NCI-H2196 (cell line): ENCODE data around the gene BARHL1.

Source experiments
- DNase-seq: peaks from one replicate; lab custom pipeline; 2025; ENCODE audit not compliant: unreplicated experiment; lab: John Stamatoyannopoulos, UW

The BARHL1 gene

DNA sequence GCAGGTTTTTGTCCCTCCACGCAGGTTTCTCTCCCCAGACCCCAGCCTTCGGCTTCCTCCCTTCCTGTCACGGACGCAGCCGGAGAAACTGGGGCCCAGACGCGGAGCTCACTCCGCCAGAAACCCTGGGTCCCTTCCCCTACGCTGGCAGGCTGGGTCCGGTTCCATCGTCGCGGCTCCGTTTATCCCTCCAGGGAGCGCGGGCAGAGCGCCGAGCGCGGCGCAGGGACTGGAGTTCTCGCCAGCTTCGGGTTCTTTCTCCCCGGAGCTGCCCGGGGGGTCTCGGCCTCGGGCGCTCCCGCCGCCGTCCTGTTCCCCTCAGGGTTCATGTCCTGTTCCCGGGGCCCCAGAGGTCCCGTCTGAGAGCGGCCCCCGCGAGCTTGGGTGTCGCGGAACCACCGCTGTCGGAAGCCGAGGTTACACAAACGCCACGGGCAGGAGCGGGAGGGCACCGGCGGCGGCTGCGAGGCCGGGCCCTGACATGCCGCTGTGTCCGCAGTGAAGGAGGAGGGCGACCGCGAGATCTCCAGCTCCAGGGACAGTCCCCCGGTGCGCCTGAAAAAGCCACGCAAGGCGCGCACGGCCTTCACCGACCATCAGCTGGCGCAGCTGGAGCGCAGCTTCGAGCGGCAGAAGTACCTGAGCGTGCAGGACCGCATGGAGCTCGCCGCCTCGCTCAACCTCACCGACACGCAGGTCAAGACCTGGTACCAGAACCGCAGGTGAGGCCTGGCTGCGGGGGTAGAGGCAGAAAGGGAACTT, 4.6 kb downstream of the BARHL1 start:
- no peak for DNase-seq

DNA sequence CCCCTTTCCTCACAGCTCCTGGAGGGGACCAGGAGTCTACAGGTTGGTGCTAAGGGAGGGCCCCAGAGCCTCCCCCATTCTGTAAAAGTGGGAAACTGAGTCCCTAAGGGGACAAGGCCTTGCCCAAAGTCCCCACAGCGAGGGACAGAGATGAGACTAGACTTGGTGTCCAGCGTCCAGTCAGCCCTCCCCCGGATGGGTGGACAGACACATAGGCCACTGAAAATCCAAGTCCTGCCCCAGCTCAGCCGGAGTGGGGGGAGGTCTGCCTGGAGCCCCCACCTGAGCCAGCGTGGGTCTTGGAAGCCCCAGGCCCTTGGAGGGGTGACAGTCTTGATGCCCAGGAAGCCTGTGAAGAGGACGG, 5.2 kb downstream of the BARHL1 start:
- DNase-seq = no peak

DNA sequence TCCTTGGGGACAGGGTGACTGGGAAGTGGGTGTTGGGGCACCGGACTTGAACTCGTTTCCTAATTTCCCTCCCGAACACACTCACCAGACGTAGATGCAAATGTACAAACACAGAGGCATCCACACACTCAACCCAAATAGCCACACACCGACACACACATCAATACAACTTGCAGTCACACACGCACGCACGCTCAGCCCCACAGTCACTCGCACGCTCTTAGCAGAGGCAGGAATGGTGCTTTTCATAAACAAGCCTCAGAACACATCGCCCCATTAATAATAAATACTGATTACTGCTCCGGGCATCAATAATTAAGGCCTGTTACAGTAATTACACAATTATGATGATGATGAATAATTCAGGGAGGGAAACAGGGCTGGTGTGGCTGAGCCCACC, 5.7 kb downstream of the BARHL1 start:
- no peak for DNase-seq

DNA sequence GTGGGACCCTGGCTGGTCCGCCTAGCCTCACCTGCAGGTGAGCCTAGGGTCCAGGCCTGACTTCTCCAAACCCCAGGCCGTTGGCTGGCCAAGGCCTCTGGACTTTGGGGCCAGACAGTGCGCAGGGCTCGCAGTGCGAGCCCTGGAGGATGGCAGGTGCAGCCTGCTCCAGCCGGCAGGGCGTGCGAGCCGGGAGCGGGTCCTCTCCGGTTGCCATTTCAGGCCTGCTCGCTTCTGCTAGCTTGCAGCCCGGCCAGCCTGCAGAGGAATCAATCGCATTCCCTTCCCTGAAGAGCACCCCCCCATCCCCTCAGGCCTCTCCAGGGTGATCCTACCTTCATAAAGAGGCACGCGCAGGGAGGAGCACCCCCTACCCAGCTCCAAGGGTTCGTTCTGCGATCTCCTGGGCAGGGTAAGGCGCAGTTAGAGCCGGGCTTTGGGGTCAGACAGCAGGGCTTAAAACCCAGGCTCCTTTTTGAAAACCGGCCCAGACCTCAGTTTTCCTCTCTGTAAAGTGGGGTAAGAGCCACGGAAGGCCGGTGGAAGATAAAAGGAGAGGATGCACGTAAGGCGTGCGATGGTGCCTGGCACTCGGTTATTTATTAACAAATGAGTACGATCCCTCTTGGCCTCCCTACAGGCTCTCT, 6.2 kb downstream of the BARHL1 start:
- no peak for DNase-seq

DNA sequence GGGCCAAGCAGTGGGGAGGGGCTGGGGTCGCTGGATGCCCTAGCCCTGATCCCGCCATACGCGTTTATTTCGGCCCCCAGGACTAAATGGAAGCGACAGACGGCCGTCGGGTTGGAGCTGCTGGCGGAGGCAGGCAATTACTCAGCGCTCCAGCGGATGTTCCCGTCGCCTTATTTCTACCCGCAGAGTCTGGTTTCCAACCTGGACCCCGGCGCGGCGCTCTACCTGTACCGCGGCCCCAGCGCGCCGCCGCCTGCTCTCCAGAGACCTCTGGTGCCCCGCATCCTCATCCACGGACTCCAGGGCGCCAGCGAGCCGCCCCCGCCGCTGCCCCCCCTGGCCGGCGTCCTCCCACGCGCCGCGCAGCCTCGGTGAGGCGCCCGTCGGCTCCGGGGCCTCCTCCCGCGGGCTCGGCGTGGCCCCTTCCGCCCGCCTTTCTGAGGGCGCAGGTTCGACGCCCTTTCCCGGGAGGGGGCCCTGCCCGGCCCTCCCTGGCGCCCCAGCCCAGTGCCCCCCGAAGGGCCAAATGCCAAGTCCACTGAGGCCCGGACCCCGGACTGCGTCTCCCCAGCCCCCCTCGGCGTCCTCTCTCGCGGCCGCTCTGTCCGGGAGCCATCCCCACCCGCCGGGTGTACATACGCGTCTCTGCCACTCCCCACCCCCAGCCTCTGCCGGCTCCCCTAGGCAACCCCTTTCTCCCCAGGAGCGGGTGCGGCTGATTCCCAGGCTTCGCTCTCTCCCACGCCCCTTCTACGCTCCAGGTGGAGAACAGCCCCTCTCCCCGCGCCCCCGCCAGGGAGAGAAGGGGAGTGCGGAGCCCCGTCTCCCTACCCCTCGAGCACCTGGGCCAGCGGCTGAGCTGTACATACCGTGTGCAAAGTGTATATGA, 7.0 kb downstream of the BARHL1 start:
- no peak for DNase-seq

DNA sequence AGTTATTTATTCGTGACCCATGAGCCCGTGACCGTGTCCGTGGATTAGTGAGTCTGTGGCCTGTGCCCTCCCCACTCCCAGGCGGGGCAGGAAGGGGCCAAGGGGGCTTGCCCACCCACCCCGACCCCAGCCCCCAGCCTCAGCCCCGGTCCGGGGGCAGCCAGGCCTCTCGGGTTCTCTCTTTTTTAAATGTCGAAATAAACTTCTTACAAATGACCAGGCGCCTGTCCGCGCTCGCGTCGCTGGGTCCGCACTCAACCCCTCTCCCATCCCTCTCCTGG, 7.6 kb downstream of the BARHL1 start:
- no peak for DNase-seq

DNA sequence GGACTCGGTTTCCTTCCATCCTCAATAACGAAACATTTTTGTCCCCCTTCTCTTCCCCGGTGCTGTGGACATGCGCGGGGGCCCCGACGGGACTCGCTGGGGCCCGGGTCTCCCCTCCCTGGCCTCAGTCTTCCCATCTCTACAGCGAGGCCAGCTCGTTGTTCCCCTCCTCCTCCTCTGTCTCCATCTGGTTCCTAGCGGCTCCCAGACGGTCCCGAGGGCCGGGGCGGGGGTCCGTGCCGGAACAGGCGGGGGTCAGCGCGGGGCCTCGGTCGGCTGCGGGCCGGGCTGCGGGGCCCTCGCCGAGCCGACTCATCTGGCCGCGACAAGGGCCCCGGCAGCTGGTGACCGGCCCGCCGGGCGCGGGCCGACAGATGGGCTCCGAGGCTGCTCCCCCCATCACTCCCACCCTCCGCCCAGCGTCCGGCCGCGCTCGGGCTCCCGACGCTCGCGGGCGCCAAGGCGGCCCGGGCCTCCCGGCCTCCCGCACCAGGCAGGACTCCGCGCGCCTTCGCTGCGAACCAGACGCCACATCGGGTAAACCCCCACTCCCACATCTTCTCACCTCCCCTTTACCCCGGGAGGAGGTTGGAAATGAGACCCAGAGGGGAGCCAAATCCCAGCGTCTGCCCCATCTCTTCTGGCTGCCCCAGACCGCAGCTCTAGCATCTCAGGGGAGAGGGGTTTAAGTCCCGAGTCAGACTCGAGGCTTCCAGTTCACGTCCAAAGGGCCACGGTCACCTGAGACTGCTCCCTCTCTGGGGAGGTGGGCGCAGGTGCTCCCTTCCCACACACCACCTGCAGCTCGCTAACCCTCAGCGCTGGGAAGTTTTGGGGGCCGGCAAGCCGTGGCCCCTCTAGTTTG, 8.1 kb downstream of the BARHL1 start:
- DNase-seq = no peak

DNA sequence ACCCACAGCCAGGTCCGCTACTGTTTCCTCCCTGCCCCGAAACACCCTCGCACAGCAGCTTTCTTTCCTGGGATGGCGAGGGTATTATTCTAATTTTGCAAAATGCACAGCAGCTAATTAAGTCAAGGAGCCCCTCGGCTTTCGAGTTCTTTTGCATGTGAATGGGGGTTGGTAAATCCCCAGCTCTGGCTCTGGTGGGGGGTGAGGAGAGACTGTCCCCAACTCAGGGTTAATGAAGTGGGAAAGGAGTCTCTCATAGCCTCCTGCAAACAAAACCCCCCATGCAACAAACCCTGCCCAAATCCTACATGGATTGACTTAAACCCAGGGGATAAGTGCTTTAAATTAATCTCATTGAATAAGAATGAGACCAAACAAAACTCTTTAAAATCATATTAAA, 8.8 kb downstream of the BARHL1 start:
- DNase-seq = no peak

DNA sequence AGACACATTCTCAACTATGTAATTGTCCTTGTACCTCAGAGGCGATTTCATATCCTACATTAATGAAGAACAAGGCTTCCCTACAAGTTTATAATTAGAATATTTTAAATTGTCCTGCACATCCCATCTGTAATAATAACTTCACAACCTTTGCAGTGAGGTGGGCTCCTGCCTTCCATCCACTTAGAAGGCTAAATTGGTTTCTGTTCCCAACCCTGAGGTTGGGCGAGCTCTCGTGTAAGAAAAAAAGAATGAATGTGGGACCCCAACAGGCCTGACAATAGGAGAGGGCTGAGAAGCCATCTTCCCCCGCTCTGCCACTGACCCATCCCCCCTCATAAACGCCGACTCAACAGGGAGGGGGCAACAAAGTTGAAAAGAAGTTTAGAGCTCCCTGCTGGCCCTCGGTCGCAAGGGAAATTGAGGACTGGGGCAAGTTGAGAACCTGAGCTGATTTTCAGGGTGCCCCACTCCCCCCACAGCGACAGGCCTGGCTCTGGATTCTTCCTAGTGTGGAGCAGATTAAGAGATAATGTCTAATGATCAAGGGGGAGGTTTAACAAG, 9.4 kb downstream of the BARHL1 start:
- DNase-seq = no peak

DNA sequence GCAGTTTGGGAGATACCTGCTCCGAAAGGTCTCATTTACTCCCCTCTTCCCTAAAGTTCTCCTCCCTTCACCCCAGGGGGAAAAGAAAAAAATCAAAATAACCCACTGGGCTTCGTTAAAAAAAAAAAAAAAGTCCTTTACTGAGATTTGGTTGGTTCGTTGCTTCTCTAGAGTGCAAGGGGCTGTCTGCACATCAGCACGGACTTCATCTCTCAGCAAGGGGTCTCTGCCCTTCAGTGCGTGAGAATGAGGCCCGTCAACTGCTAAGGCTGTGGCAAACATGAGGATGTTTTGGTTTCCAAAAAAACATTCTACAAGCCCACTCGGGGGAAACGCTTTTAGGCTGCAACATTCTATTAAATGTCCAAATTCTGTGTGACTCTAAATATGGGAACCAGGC, 10.0 kb downstream of the BARHL1 start:
- DNase-seq = no peak

DNA sequence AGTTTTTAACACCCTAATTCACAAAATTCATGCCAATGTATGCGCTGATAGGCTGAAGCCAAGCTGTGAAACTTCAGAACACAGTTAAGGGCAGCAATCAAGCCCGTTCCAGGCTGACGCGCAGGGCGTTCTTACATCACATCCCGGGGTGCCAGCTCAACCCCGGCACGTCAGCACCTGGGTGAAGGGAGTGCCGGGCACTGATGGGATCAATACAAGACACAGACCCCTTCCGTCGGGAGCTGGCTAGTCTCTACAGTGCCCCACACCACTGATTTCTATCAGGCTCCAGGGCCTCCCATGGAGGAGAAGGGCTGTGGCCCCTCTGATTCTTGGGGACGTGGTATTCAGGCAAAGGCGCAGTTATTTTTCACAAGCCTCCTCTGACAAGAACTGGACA, 12.0 kb downstream of the BARHL1 start:
- no peak for DNase-seq

DNA sequence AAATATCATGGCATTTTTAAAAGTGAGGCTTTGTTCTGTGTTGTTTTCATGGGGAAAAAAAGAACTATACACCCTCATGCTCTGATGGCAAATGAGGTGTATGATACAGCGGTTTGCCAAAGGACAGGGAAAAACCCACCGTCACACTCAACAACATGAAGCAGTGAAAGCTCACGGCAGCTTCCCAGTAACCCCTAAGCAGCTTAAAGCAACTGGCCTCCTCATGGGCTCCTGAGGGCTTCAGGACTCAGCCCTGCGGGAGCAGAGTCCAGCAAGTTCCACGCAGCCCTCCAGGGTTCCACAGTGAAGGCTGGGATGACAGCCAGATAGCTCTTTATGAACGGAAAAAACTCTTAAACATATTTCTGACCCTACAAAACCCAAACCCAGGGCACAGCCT, 12.9 kb downstream of the BARHL1 start:
- DNase-seq = no peak

DNA sequence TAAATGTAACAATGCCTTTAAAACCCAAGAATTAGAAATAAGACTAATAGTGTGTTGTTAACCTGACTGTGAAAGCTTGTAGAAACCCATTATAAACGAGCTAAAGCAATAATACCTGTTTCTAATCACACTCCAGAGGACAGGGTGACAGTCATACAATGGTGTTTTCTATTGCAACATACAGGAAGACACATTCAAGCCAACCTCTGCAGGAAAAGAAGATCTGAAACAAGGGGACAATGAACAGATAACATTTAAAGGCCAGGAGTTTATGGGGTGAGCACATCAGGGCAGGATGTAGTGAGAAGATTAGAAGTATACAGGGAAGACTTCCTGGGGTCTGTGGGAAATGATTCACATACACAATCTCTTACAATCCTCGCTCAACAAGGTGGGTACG, 13.8 kb downstream of the BARHL1 start:
- no peak for DNase-seq

DNA sequence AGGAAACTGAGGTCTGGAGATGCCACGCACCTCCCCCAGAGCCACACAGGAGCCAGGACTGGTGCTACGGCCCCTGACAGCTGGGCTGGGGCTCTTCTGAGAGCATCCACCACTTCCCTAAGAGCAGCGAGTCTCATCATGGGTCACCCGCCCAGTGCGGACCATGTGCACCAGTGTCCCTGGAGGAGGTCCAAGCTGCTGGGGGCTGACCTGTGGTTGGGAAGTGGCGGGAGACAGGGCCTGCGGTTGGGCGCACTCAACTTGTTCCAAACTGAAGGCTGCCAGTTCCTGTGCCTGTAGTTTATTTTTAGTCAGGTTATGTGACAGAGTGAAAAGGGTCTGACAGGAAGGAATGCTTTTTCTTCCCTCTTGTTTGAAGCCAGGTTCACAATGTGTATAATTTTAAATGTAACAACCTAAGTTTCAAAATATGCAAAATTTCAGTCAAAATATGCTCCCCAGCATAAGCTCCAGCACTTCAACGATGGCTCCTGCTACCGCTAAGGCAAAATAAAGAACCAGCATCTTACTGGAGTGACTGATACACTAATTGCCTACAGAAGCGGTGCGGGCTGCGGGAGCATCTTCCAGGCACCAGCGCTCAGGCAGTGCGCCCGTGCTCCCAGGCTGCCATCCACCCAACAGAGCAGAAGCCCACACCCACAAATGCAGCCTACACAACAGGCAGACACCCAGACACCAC, 14.8 kb downstream of the BARHL1 start:
- DNase-seq = no peak

DNA sequence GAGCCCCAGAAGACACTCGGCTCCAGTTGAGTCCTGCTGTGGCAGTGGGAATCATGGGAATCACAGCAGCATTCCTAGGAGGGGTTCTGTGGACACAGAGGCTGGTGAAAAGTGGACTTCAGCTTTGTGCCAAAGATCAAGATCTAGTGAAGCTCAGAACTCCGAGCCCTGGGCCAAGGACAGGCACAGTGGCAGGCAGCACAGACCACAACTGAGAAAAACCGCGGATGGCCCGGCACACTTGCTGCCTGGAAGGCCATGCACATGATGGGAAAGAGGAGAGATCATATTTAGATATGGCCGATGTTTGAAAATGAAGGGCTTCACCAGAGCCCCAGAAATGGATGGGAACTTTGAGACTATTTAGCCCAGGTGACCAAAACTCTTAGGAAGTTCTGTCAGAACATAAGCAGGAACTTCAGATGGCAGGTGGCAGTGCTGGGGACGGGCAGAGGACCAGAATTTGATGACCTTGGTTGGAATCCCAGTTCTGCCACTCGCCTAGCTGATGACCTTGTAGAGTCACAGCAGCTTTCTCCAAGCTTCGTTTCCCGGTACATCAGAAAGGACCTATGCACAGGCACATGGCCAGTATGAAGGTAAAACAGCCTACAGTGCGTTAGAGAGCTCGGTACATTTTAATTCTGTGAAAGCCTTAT, 18.0 kb downstream of the BARHL1 start:
- no peak for DNase-seq

DNA sequence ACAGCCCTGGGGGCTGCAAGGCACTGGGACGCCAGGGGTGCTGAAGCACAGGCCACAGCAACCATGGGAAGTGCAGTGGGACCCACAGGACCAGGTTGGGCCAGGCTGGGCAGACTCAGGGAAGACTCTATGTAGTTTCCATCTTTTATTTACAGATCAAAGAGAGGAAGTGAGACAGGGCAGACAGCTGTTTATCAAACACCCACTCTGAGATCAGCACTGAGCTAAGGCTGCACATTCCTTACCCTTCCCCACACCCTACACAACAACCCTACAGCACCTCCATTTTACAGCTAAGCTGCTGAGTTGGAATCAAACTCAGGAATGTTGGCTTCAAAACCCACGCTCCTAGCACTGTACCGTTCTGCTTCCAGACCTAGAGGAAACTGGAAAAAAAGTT, 19.8 kb downstream of the BARHL1 start:
- no peak for DNase-seq

DNA sequence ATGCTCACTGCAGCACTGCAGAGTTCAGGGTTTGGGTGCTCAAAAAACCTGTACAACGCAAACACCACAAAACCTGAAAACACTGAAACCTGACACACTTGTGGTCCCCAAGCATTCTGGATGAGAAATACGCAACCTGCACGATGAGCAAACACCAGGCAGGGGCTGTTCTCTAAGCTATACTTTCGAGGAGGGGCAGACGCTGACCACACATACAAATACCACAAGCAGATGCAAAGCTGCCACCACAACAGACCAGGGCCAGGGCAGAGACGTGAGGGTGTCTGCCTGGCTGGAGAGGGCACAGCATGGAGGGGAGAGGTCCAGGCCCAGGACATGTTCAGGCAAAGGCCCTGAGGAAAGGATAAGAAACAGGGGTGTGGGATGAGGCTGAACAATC, 23.0 kb downstream of the BARHL1 start:
- DNase-seq = no peak

DNA sequence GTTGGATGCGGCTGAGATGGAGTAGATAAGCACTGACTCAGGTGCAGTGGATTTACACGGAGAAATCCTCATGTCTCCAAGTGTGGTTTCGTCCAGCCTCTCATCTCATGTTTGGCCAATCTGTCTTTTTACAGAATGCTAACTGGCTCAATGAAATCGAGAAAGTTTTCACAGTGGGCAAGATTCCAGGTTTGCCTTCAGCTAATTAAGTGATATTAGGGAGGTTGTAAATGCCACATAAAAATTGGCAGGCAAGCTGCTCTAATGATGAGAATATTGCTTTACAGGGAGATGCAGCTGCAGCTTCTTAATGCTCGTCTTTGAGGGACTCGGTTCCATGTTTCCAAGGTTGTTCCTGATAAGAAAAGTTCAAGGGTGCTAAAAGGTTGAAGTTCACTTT, 23.7 kb downstream of the BARHL1 start:
- DNase-seq = no peak

DNA sequence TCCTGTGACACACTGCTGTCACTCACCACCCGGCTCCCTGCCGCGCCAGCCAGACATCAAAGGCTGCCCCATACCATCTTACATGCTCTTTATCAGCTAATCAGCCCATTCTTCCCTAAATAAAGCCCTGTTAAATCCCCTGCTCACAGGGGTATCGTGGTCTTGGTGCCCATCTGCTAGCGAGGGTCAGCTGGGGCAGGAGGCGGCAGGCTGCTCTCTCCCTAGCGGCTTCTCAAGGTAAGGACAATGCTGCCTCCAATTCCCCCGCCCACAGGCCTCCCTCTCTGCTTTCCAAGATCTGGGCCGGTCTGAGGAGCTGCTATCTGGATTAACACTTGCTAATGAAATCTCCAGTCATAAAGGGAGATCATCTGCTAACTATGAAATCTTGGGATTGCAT, 26.8 kb downstream of the BARHL1 start:
- DNase-seq = no peak

DNA sequence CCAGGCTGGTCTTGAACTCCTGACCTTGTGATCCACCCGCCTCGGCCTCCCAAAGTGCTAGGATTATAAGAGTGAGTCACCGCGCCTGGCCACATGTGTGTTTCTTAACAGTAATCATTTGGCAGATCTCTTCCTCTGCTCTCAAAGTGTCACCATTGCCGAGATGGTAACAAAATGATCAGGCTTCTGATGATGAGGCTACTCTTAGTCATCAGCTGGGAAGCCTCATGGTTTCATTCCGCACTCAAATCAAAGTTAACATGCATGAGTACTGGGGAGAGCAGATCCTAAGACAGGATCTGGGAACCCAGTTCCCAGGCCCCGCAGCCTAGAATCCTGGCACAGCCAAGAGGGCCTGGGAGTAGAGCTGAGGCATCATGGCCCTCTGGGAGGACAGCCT, 27.4 kb downstream of the BARHL1 start:
- no peak for DNase-seq
